Measurements from ENCODE around the gene PRSS36.

DNA sequence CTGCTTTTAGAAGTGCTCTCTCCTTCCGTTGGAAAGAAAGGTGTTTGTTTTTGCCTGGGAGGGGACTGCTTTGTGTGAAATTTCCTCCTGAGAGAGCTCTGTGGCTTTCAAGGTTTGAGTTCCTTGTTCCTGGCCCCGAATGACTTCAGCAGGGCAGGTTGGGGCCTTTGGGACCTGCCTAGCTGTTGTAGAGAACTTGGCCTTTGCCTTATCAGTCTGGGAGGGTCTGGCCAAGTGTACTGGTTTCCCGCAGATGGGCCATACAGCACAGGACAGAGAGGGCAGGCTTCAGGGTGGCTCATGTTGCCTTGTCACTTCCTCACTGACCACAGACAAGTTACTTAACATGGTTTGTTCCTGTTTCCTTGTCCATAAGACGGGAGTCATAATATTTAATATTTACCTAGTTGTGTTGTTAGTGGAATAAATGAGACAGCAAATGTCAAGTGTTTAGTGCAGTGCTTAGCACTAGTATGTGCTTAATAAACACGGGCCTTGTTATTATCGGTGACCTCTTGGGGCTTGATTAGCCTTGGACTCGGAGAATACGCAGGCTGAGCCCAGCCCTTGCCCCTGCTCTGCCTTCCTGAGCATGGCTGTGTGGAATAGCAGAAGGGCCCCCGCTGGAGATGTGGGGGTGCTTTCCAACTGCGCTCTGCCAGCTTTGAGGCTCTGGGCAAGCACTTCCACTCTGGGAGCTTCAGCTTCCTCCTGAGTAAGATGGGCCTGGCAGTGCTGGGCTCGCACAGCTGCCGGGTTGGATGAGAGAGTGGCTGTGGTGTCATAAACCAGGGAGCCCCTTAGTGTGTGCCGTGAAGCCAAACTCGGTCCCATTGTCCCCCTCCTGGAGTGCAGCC, 20.9 kb downstream of the PRSS36 start:
- TF ChIP-seq, protein P1, sequence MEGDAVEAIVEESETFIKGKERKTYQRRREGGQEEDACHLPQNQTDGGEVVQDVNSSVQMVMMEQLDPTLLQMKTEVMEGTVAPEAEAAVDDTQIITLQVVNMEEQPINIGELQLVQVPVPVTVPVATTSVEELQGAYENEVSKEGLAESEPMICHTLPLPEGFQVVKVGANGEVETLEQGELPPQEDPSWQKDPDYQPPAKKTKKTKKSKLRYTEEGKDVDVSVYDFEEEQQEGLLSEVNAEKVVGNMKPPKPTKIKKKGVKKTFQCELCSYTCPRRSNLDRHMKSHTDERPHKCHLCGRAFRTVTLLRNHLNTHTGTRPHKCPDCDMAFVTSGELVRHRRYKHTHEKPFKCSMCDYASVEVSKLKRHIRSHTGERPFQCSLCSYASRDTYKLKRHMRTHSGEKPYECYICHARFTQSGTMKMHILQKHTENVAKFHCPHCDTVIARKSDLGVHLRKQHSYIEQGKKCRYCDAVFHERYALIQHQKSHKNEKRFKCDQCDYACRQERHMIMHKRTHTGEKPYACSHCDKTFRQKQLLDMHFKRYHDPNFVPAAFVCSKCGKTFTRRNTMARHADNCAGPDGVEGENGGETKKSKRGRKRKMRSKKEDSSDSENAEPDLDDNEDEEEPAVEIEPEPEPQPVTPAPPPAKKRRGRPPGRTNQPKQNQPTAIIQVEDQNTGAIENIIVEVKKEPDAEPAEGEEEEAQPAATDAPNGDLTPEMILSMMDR (IDR thresholded peaks at IDR 0.05): no peak
- no peak for TF ChIP-seq POLR2A (IDR thresholded peaks at IDR 0.05)

Measured in testis (tissue), 2 donors.